Nephron progenitor cell (in vitro differentiated cells): ENCODE results near the gene SSBP3.

Source experiments
- DNase-seq: peaks from one replicate; pipeline ENCODE4 v3.0.0; 2021
- H3K27ac Mint-ChIP-seq: 2 replicates; pipeline ENCODE4 v1.8.0; 2021; ENCODE audit warnings: mild to moderate bottlenecking, moderate library complexity, mixed read lengths
- H3K27me3 Mint-ChIP-seq: 2 replicates; pipeline ENCODE4 v1.8.0; 2021; ENCODE audit warnings: mild to moderate bottlenecking, low read depth, mixed read lengths; ENCODE audit not compliant: poor library complexity
- H3K36me3 Mint-ChIP-seq: 2 replicates; pipeline ENCODE4 v1.8.0; 2021; ENCODE audit warnings: low read depth, mixed read lengths
- H3K4me1 Mint-ChIP-seq: 2 replicates; pipeline ENCODE4 v1.8.0; 2021; ENCODE audit warnings: mixed read lengths
- H3K4me3 Mint-ChIP-seq: 2 replicates; pipeline ENCODE4 v1.8.0; 2021; ENCODE audit warnings: mild to moderate bottlenecking, moderate library complexity, mixed read lengths
- H3K9me3 Mint-ChIP-seq: 2 replicates; pipeline ENCODE4 v1.8.0; 2021; ENCODE audit warnings: mild to moderate bottlenecking, moderate library complexity, mixed read lengths
- TF ChIP-seq, protein P1 (sequence below): fragments of 200-600 bp; sonication (generic); IDR thresholded peaks from 2 replicates; pipeline ENCODE4 v1.5.0; 2021; ENCODE audit warnings: antibody characterized with exemption

Gene SSBP3

DNA sequence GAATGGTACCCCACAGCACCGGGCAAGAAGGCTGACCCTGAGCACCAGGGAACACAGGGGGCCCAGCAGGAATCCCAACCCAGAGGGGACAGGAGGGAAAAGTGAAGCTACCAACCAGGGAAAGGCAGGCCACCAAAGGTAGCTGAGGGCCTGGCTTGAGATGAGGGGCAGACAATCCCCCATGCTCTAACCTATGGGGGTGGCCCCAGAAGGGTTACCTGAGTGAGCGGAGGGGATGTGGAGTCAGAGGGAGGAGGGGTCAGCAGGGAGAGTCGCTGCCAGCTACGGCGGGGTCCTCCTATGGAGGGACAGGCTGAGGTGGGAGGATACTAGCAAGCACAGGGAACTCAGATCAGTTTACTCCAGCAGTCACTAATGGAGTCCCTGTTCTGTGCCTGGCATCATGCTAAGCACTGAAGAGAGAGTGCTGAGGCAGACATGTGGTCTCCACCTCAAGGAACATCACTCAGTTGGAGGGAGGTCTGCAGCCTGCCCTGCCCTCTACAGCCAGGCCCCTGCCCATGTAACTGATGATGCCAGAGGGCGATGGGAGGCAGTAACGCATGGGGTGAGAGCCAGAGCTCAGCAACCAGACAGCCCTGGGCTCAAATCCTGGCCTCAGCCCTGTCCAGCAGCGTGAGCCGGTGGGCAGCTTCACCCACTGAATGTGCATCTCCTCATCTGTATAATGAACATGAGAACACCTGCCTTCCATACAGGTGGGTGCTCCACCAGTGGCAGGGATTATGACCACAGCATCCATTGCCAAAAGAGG, 227.7 kb downstream of the SSBP3 start:
- Mint-ChIP-seq H3K9me3 (no peaks in the 10 kb centered on the region), H3K27me3 (peaks cover 6% of the 10 kb centered on the region), H3K36me3 (peaks cover 5% of the 10 kb centered on the region), H3K4me3 (no peak overlapping the region), H3K27ac (no peak overlapping the region), H3K4me1 (peaks cover 10% of the 10 kb centered on the region)
- TF ChIP-seq, protein P1, sequence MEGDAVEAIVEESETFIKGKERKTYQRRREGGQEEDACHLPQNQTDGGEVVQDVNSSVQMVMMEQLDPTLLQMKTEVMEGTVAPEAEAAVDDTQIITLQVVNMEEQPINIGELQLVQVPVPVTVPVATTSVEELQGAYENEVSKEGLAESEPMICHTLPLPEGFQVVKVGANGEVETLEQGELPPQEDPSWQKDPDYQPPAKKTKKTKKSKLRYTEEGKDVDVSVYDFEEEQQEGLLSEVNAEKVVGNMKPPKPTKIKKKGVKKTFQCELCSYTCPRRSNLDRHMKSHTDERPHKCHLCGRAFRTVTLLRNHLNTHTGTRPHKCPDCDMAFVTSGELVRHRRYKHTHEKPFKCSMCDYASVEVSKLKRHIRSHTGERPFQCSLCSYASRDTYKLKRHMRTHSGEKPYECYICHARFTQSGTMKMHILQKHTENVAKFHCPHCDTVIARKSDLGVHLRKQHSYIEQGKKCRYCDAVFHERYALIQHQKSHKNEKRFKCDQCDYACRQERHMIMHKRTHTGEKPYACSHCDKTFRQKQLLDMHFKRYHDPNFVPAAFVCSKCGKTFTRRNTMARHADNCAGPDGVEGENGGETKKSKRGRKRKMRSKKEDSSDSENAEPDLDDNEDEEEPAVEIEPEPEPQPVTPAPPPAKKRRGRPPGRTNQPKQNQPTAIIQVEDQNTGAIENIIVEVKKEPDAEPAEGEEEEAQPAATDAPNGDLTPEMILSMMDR = no peak
- no peak for DNase-seq

DNA sequence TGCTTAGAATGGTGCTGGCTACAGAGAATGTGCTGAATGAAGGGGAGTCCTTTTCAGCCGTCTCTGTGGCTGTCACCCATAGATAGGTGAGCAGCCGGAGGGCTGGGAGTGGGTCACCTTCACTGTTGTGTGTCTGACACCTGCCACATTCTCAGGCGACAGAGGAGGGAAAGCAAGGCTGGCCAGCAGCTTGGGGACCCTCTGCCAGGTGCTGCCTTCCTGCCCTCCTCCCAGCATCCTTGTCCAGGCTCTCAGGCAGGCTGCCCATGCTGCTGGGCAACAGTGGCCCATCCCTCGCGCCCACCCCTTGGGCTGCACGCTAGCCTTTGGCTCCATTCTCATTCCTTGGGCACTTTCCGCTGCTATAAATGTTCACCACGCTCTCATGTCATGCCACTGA, 228.5 kb downstream of the SSBP3 start:
- Mint-ChIP-seq H3K27me3 (peaks cover 6% of the 10 kb centered on the region), H3K9me3 (no peaks in the 10 kb centered on the region), H3K4me1 (peaks cover 18% of the 10 kb centered on the region), H3K36me3 (peaks cover 5% of the 10 kb centered on the region), H3K4me3 (no peak overlapping the region), H3K27ac (no peak overlapping the region)
- TF ChIP-seq, protein P1 = no peak
- DNase-seq = no peak

DNA sequence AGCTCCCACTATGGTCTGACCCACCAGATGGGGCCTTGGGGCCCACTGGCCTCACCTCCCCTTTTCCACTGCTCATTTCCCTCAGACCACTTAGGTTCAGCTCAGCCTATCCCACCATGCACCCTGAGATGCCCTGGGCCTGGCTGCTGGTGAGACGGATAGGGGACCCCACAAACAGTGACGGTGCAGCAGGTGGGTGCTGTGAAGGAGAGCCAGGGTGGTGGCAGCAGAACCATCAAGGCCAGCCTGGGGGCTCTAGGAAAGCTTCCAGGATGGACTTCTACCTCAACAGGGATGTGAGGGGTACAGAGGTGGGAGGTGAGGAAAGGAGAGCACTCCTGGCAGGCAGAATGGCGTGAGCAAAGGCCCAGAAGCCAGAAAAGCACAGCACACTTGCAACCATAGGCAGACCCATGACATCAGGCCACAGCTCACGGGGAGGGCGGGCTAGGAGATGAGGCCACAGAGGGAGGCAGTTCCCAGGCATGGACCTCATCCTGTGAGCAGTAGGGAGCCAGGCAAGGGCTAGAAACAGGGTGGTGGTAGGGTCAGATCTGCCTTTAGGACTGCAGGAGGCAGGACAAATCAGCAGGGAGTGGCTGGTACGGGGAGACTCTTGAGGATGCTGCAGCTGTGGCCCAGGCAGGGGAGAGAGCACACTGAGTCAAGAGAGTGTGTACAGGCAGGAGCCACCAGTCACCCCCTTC, 229.4 kb downstream of the SSBP3 start:
- H3K27me3 Mint-ChIP-seq = peaks cover 6% of the 10 kb centered on the region
- H3K9me3 Mint-ChIP-seq = no peaks in the 10 kb centered on the region
- TF ChIP-seq, protein P1 = no peak
- H3K36me3 Mint-ChIP-seq = peaks cover 3% of the 10 kb centered on the region
- peaks cover 23% of the 10 kb centered on the region for H3K4me1 Mint-ChIP-seq
- no peak overlapping the region for H3K27ac Mint-ChIP-seq
- no peak overlapping the region for H3K4me3 Mint-ChIP-seq
- DNase-seq = no peak
